ENCODE results near the gene PPP1R11. TPM values are rescaled to one million over a fixed set of nuclear protein-coding genes. Genes with fewer than 3 reads are reported as not detected.

PPP1R11 gene
- total RNA-seq, 1 donor from 2014 or later, result 61.1 TPM

GRCh38 chr6:30096829-30097228 is 29.8 kb downstream of the PPP1R11 start:
- Mint-ChIP-seq H3K27ac (no peak overlapping the region), H3K9me3 (no peaks in the 10 kb centered on the region), H3K36me3 (ENCODE audit: low read depth) (no peaks in the 10 kb centered on the region), H3K27me3 (peaks cover 77% of the 10 kb centered on the region), H3K4me1 (peaks cover 17% of the 10 kb centered on the region), H3K4me3 (no peak overlapping the region)
- intact Hi-C loops (cut with micrococcal nuclease), result no loop called here
- DNase-seq, result no peak

- DNase-seq, result no peak
- no peaks in the 10 kb centered on the region for H3K36me3 Mint-ChIP-seq (ENCODE audit: low read depth)
- peaks cover 25% of the 10 kb centered on the region for H3K4me1 Mint-ChIP-seq
- intact Hi-C loops (cut with micrococcal nuclease), result no loop called here
- H3K9me3 Mint-ChIP-seq, result no peaks in the 10 kb centered on the region
- H3K27ac Mint-ChIP-seq, result no peak overlapping the region
- no peak overlapping the region for H3K4me3 Mint-ChIP-seq
- H3K27me3 Mint-ChIP-seq, result peaks cover 69% of the 10 kb centered on the region
These were observed 31.1 kb downstream of the PPP1R11 start for GRCh38 chr6:30097902-30098768.

GRCh38 chr6:30100154-30100553 is 33.2 kb downstream of the PPP1R11 start:
- no peak for DNase-seq
- Mint-ChIP-seq H3K27ac (no peak overlapping the region), H3K4me1 (peaks cover 31% of the 10 kb centered on the region)

GRCh38 chr6:30100585-30101443 is 33.8 kb downstream of the PPP1R11 start:
- Mint-ChIP-seq H3K4me3 (peak overlapping the region; percentile 73), H3K9me3 (no peaks in the 10 kb centered on the region), H3K36me3 (ENCODE audit: low read depth) (no peaks in the 10 kb centered on the region), H3K4me1 (peaks cover 31% of the 10 kb centered on the region), H3K27me3 (peaks cover 64% of the 10 kb centered on the region), H3K27ac (no peak overlapping the region)
- intact Hi-C loops (cut with micrococcal nuclease), result loop anchor here (5.0 kb wide), 2 partner anchors 296 to 351 kb away; no protein-coding TSS in a partner anchor
- DNase-seq, result peak; percentile 73

More at GRCh38 chr6:30100154-30100553, 33.2 kb downstream of the PPP1R11 start:
- H3K27me3 Mint-ChIP-seq, result peaks cover 66% of the 10 kb centered on the region
- intact Hi-C loops (cut with micrococcal nuclease), result loop anchor here (5.0 kb wide), 2 partner anchors 297 to 352 kb away; no protein-coding TSS in a partner anchor
- H3K9me3 Mint-ChIP-seq, result no peaks in the 10 kb centered on the region
- no peaks in the 10 kb centered on the region for H3K36me3 Mint-ChIP-seq (ENCODE audit: low read depth)
- peak overlapping the region; percentile 48 for H3K4me3 Mint-ChIP-seq

- Mint-ChIP-seq H3K27ac (no peak overlapping the region), H3K4me3 (peak overlapping the region; percentile 73), H3K27me3 (peaks cover 63% of the 10 kb centered on the region), H3K9me3 (no peaks in the 10 kb centered on the region), H3K36me3 (ENCODE audit: low read depth) (no peaks in the 10 kb centered on the region), H3K4me1 (peaks cover 31% of the 10 kb centered on the region)
- DNase-seq, result peak; percentile 93
- intact Hi-C loops (cut with micrococcal nuclease), result loop anchor here (2.0 to 5.0 kb wide), 4 partner anchors 25 to 351 kb away; partner anchors contain the start of gene PPP1R11
These were observed 34.7 kb downstream of the PPP1R11 start for GRCh38 chr6:30101444-30102413.

GRCh38 chr6:30102414-30102969 is 35.5 kb downstream of the PPP1R11 start:
- H3K36me3 Mint-ChIP-seq (ENCODE audit: low read depth), result no peaks in the 10 kb centered on the region

GRCh38 chr6:30102970-30103871 is 36.2 kb downstream of the PPP1R11 start:
- intact Hi-C loops (cut with micrococcal nuclease), result loop anchor here (1.0 to 5.0 kb wide), 7 partner anchors 26 to 349 kb away; partner anchors contain the start of gene PPP1R11
- Mint-ChIP-seq H3K27ac (peak overlapping the region; percentile 38), H3K4me3 (peak overlapping the region; percentile 86), H3K9me3 (no peaks in the 10 kb centered on the region), H3K27me3 (peaks cover 57% of the 10 kb centered on the region), H3K36me3 (ENCODE audit: low read depth) (no peaks in the 10 kb centered on the region), H3K4me1 (peaks cover 29% of the 10 kb centered on the region)
- DNase-seq, result peak; percentile 95

More at GRCh38 chr6:30102414-30102969, 35.5 kb downstream of the PPP1R11 start:
- no peak for DNase-seq
- Mint-ChIP-seq H3K27me3 (peaks cover 57% of the 10 kb centered on the region), H3K4me3 (peak overlapping the region; percentile 86), H3K9me3 (no peaks in the 10 kb centered on the region), H3K27ac (no peak overlapping the region), H3K4me1 (peaks cover 31% of the 10 kb centered on the region)
- intact Hi-C loops (cut with micrococcal nuclease), result loop anchor here (2.0 to 5.0 kb wide), 4 partner anchors 26 to 350 kb away; partner anchors contain the start of gene PPP1R11

GRCh38 chr6:30103872-30104179 is 36.8 kb downstream of the PPP1R11 start:
- no peaks in the 10 kb centered on the region for H3K9me3 Mint-ChIP-seq
- no peak overlapping the region for H3K27ac Mint-ChIP-seq
- intact Hi-C loops (cut with micrococcal nuclease), result loop anchor here (1.0 to 5.0 kb wide), 7 partner anchors 27 to 348 kb away; partner anchors contain the start of gene PPP1R11
- peaks cover 26% of the 10 kb centered on the region for H3K4me1 Mint-ChIP-seq
- peak overlapping the region; percentile 86 for H3K4me3 Mint-ChIP-seq
- H3K36me3 Mint-ChIP-seq (ENCODE audit: low read depth), result no peaks in the 10 kb centered on the region
- no peak for DNase-seq
- H3K27me3 Mint-ChIP-seq, result peaks cover 55% of the 10 kb centered on the region

- Mint-ChIP-seq H3K27me3 (peaks cover 51% of the 10 kb centered on the region), H3K36me3 (ENCODE audit: low read depth) (no peaks in the 10 kb centered on the region), H3K4me1 (peaks cover 26% of the 10 kb centered on the region), H3K27ac (no peak overlapping the region), H3K9me3 (no peaks in the 10 kb centered on the region), H3K4me3 (no peak overlapping the region)
- intact Hi-C loops (cut with micrococcal nuclease), result loop anchor here (5.0 kb wide), 2 partner anchors 293 to 348 kb away; no protein-coding TSS in a partner anchor
- no peak for DNase-seq
These were observed 37.7 kb downstream of the PPP1R11 start for GRCh38 chr6:30104661-30105060.

GRCh38 chr6:30111266-30111856 is 44.4 kb downstream of the PPP1R11 start:
- Mint-ChIP-seq H3K4me3 (no peak overlapping the region), H3K9me3 (no peaks in the 10 kb centered on the region), H3K4me1 (peaks cover 12% of the 10 kb centered on the region), H3K36me3 (ENCODE audit: low read depth) (no peaks in the 10 kb centered on the region), H3K27ac (no peak overlapping the region), H3K27me3 (peaks cover 61% of the 10 kb centered on the region)
- DNase-seq, result no peak
- intact Hi-C loops (cut with micrococcal nuclease), result no loop called here

GRCh38 chr6:30112402-30112994 is 45.5 kb downstream of the PPP1R11 start:
- no peak overlapping the region for H3K27ac Mint-ChIP-seq
- peaks cover 11% of the 10 kb centered on the region for H3K4me1 Mint-ChIP-seq
- no peak for DNase-seq
- no peaks in the 10 kb centered on the region for H3K9me3 Mint-ChIP-seq
- no peak overlapping the region for H3K4me3 Mint-ChIP-seq
- no peaks in the 10 kb centered on the region for H3K36me3 Mint-ChIP-seq (ENCODE audit: low read depth)
- intact Hi-C loops (cut with micrococcal nuclease), result no loop called here
- H3K27me3 Mint-ChIP-seq, result peaks cover 63% of the 10 kb centered on the region
